ENCODE results near the gene TPM3. TPM values are rescaled to one million over a fixed set of nuclear protein-coding genes. Genes with fewer than 3 reads are reported as not detected.

The TPM3 gene
- total and polyA plus RNA-seq, 10 of the 15 experiments (the other 5 are each of a cell fraction or from before 2014, with no cell fraction given) = 270 to 759 (median 505) TPM

- ChIA-PET RAD21 (ENCODE audit: unreplicated experiment) (no interaction called here), CTCF (interaction anchor here (0.7 kb wide), 1 partner anchor 627 kb away, joined by 3 read pairs; no protein-coding TSS in a partner anchor), POLR2A (interaction anchor here (0.6 kb wide), 1 partner anchor 282 kb away, joined by 4 read pairs; no protein-coding TSS in a partner anchor), SMC1A (ENCODE audit: uncharacterized antibody, unreplicated experiment) (interaction anchor here (0.8 to 1.1 kb wide), 2 partner anchors 14 to 140 kb away, joined by 3 read pairs; no protein-coding TSS in a partner anchor)
- H3K4me1 ChIP-seq (ENCODE audit: control insufficient read depth, insufficient read depth, low read length) = no peaks in the 10 kb centered on the region
- H3K27ac ChIP-seq (ENCODE audit: control insufficient read depth, insufficient read depth) = no peak overlapping the region
- H3K9ac ChIP-seq (ENCODE audit: control insufficient read depth, insufficient read depth, low read length) = no peak overlapping the region
- intact Hi-C loops (cut with micrococcal nuclease; ENCODE audit: unreplicated experiment) = no loop called here
- WGBS (ENCODE audit: insufficient coverage, insufficient replicate concordance, low lambda C conversion rate, missing lambda C conversion rate) = 65% methylated on average over 3 of the region's 3 CpGs
- no peaks in the 10 kb centered on the region for H4K20me1 ChIP-seq (ENCODE audit: control insufficient read depth, insufficient read depth)
- no peak for DNase-seq (ENCODE audit: low read depth, low spot score)
- no peak overlapping the region for H2AFZ ChIP-seq (ENCODE audit: control insufficient read depth, low read depth, low read length)
- no TSS peak for BruUV-seq (replicated peaks)
- no peak overlapping the region for H3K4me3 ChIP-seq
- no peaks in the 10 kb centered on the region for H3K79me2 ChIP-seq (ENCODE audit: control insufficient read depth, insufficient read depth, low read length)
- H3K9me3 ChIP-seq (replicated peaks; ENCODE audit: control insufficient read depth, insufficient read depth, low read length) = no peaks in the 10 kb centered on the region
- no peaks in the 10 kb centered on the region for H3K27me3 ChIP-seq (replicated peaks in 1 of 2; ENCODE audit: control insufficient read depth in 2 of 2, insufficient read depth in 2 of 2, low read length in 1 of 2)
- H3K36me3 ChIP-seq (ENCODE audit: control insufficient read depth in 2 of 2, insufficient read depth in 2 of 2, low read length in 1 of 2) = no peaks in the 10 kb centered on the region
- H3K4me2 ChIP-seq (ENCODE audit: control insufficient read depth, insufficient read depth) = no peak overlapping the region
- ATAC-seq = no peak
- no peak for FAIRE-seq
- in situ Hi-C loops (cut with MboI) = no loop called here
- TF ChIP-seq SUZ12 (IDR thresholded peaks at IDR 0.05; ENCODE audit: unreplicated experiment) (no peak), CREM (IDR thresholded peaks at IDR 0.05; ENCODE audit: low read depth) (no peak), SMAD1 (IDR thresholded peaks at IDR 0.05; ENCODE audit: low read depth, partially characterized antibody) (no peak), SMARCA5 (IDR thresholded peaks at IDR 0.05) (no peak), SUPT20H (IDR thresholded peaks at IDR 0.05; ENCODE audit: borderline replicate concordance, control insufficient read depth, low read depth, low read length) (no peak), POLR2AphosphoS5 (IDR thresholded peaks at IDR 0.05; ENCODE audit: low read length) (no peak), HDAC6 (IDR thresholded peaks at IDR 0.05; ENCODE audit: unreplicated experiment) (no peak), RAD51 (IDR thresholded peaks at IDR 0.05) (no peak), NFXL1 (IDR thresholded peaks at IDR 0.05; ENCODE audit: borderline replicate concordance) (no peak), NFYB (IDR thresholded peaks at IDR 0.05; ENCODE audit: insufficient read depth, low read depth, low read length) (no peak)
- TF ChIP-seq, protein P1, sequence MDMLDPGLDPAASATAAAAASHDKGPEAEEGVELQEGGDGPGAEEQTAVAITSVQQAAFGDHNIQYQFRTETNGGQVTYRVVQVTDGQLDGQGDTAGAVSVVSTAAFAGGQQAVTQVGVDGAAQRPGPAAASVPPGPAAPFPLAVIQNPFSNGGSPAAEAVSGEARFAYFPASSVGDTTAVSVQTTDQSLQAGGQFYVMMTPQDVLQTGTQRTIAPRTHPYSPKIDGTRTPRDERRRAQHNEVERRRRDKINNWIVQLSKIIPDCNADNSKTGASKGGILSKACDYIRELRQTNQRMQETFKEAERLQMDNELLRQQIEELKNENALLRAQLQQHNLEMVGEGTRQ (IDR thresholded peaks at IDR 0.05; ENCODE audit: borderline replicate concordance, low read depth, low read length) = no peak
- TF ChIP-seq, protein P2, sequence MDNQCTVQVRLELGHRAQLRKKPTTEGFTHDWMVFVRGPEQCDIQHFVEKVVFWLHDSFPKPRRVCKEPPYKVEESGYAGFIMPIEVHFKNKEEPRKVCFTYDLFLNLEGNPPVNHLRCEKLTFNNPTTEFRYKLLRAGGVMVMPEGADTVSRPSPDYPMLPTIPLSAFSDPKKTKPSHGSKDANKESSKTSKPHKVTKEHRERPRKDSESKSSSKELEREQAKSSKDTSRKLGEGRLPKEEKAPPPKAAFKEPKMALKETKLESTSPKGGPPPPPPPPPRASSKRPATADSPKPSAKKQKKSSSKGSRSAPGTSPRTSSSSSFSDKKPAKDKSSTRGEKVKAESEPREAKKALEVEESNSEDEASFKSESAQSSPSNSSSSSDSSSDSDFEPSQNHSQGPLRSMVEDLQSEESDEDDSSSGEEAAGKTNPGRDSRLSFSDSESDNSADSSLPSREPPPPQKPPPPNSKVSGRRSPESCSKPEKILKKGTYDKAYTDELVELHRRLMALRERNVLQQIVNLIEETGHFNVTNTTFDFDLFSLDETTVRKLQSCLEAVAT (IDR thresholded peaks at IDR 0.05) = no peak
- TF ChIP-seq, protein P3, sequence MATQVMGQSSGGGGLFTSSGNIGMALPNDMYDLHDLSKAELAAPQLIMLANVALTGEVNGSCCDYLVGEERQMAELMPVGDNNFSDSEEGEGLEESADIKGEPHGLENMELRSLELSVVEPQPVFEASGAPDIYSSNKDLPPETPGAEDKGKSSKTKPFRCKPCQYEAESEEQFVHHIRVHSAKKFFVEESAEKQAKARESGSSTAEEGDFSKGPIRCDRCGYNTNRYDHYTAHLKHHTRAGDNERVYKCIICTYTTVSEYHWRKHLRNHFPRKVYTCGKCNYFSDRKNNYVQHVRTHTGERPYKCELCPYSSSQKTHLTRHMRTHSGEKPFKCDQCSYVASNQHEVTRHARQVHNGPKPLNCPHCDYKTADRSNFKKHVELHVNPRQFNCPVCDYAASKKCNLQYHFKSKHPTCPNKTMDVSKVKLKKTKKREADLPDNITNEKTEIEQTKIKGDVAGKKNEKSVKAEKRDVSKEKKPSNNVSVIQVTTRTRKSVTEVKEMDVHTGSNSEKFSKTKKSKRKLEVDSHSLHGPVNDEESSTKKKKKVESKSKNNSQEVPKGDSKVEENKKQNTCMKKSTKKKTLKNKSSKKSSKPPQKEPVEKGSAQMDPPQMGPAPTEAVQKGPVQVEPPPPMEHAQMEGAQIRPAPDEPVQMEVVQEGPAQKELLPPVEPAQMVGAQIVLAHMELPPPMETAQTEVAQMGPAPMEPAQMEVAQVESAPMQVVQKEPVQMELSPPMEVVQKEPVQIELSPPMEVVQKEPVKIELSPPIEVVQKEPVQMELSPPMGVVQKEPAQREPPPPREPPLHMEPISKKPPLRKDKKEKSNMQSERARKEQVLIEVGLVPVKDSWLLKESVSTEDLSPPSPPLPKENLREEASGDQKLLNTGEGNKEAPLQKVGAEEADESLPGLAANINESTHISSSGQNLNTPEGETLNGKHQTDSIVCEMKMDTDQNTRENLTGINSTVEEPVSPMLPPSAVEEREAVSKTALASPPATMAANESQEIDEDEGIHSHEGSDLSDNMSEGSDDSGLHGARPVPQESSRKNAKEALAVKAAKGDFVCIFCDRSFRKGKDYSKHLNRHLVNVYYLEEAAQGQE (IDR thresholded peaks at IDR 0.05; ENCODE audit: low read depth, low read length) = no peak
- TF ChIP-seq, protein P4, sequence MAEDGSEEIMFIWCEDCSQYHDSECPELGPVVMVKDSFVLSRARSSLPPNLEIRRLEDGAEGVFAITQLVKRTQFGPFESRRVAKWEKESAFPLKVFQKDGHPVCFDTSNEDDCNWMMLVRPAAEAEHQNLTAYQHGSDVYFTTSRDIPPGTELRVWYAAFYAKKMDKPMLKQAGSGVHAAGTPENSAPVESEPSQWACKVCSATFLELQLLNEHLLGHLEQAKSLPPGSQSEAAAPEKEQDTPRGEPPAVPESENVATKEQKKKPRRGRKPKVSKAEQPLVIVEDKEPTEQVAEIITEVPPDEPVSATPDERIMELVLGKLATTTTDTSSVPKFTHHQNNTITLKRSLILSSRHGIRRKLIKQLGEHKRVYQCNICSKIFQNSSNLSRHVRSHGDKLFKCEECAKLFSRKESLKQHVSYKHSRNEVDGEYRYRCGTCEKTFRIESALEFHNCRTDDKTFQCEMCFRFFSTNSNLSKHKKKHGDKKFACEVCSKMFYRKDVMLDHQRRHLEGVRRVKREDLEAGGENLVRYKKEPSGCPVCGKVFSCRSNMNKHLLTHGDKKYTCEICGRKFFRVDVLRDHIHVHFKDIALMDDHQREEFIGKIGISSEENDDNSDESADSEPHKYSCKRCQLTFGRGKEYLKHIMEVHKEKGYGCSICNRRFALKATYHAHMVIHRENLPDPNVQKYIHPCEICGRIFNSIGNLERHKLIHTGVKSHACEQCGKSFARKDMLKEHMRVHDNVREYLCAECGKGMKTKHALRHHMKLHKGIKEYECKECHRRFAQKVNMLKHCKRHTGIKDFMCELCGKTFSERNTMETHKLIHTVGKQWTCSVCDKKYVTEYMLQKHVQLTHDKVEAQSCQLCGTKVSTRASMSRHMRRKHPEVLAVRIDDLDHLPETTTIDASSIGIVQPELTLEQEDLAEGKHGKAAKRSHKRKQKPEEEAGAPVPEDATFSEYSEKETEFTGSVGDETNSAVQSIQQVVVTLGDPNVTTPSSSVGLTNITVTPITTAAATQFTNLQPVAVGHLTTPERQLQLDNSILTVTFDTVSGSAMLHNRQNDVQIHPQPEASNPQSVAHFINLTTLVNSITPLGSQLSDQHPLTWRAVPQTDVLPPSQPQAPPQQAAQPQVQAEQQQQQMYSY (CRISPR knock-in tag; IDR thresholded peaks at IDR 0.05) = no peak
These were observed 50.7 kb downstream of the TPM3 start for GRCh38 chr1:154141240-154141639.

All from GM12878 (cell line).